ENCODE results near the gene MGAT4A.

GRCh38 chr2:98647636-98648035, 83.3 kb downstream of the MGAT4A start:
- no peak for TF ChIP-seq EZH2 (IDR thresholded peaks at IDR 0.05; ENCODE audit: borderline replicate concordance, insufficient read depth, low read depth, low read length, poor library complexity, severe bottlenecking)
- no peak for TF ChIP-seq CTCF (IDR thresholded peaks at IDR 0.05)
